Activated T-cell treated with anti-CD3 and anti-CD28 coated beads, Interleukin-2, amount 50 U/mL, for 48 hours (primary cell): Measurements from ENCODE around the gene LDLRAP1.

Source experiments
- DNase-seq, 2 experiments: peaks; one replicate each; pipeline ENCODE4 v3.0.0-alpha.2; 2020

LDLRAP1 gene

DNA sequence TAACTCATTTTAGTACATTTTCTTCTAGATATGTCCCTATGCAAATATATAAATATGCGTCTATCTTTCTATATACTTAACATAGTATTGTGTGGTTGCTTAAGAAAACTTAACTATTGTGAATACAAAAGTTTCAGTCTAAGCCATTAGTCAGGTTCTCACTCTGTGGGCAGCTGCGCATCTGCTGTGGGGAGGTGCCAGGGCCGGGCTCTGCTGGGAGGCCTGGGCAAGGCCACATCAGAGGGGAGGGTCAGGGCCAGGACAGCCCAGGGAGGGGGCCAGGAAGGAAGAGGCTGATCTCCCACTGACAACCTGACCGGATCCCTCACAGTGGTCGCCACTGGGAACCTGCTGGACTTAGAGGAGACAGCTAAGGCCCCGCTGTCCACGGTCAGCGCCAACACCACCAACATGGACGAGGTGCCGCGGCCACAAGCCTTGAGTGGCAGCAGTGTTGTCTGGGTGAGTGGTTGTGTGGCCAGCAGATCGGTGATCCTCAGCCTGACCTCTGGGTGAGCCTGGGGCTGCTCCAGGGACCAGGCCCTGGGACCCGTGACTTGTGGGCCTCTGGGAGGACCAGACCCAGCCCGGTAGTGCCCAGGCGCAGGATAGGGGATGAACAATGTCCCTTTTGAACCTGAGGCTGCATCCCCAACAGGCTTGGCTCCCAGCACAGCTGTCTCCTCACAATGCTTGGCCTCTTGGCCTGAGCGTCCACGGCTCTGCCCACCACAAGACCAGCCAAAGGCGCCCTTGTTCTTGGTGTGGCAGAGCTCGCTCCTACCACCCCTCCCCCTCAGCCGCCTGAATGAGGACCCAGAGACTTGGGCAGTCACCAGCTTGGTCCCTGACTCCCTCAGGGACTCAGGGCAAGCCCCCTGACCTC lies 20.2 kb downstream of the LDLRAP1 start:
- peak; percentile 48 to 62 for DNase-seq

DNA sequence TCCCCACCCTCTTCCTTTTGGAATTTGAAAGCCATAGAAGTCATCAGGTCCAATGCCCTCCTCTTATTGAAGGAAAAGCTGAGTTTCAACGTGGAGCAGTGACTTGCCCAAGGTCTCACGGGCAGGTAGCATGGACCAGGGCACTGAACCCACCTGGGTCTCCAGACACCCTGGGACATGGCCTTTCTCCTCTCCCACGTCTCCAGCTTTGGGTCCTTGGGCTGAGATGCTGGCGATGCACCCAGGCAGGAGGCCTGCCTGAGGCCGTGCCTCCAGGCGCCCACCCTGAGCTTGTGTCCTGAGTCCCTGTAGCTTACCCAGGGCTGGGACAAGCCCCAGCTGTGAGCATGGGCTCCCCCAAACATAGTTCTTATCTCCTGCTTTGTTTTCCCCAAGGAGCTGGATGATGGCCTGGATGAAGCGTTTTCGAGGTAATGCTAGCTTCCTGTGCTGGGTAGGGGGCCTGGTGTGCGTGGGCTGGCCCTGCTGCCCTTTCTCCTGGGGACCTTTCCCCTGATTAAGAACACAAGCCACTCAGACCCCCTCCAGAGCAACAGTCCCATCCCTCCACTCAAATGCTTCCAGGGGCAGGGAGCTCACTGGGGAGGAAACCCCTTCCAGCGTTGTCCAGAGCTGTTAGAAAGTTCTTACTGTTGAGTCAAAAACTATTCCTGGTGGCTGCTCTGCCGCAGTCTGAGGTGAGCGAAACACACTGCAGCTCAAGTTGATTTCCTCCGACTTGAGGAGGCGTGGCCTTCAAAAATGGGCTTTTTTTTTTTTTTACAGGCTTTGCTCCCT lies 21.6 kb downstream of the LDLRAP1 start:
- peak; percentile 52 to 60 for DNase-seq

DNA sequence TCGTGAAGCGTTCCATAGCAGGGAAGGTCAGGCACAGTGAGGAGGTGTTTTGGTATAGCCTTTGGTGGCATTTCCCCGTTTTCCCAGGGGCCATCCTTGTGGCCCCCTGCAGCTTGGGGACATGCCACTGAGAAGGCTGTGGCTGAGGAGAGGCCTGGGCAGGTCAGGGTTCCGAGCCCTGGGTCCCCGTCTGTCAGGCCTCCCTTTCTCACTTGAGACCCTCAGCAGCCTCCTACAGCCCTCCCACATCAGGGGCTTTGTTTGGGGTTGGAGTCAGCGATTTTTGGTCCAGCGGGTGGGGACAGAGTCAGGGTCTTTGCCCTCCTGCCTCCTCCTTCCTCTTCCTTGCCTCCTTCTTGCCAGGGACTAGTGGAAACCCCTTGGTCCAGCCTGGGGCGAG lies 22.2 kb downstream of the LDLRAP1 start:
- no peak for DNase-seq

DNA sequence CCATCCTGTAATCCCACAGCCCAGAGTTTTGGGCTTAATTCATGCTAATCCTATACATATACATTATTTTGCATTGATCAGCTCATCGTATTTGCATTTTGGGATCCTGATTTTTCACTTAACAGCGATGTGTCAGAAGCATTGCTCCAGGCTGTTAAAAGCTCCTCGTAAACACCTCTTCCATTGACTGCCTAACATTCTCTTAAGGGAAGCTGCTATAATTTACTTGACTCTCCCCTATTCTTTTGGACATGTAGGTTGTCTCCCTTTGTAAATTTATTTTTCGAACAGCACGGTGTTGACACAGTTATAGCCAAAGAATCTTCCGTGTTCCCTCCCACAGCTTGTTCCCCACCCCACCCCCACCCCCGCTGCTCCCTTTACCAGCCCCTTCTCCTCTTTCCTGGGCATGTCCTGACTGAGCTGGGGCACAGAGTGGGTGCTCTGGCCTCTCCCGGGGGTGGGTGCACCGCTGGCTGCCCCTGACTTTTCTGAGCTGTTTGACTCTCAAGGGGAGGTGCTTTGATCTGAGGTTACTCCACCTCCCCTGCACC lies 22.8 kb downstream of the LDLRAP1 start:
- no peak for DNase-seq

DNA sequence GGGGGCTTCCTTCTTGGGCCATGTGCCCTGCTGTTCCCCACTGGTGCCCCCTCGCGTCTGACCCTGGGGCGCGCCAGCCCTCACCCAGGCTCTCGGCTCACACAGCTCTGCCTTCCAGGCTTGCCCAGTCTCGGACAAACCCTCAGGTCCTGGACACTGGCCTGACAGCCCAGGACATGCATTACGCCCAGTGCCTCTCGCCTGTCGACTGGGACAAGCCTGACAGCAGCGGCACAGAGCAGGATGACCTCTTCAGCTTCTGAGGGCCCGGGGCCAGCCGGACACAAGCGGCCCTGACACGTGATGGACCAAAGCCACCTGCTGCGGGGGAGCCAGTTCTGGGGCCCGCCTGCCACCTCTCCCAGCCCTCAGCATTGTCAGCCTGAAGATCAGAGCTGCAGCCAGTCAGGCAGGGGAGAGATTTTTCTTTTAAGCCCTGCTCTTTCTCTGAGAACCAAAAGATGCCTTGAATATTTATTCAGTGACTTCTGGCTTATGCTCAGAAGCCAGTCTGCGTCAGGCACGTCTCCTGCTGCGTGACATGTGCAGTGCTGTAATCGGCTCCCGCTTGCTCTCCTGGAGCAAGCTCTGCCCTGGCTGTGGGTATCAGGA lies 23.4 kb downstream of the LDLRAP1 start:
- DNase-seq: peak; percentile 69 to 75

DNA sequence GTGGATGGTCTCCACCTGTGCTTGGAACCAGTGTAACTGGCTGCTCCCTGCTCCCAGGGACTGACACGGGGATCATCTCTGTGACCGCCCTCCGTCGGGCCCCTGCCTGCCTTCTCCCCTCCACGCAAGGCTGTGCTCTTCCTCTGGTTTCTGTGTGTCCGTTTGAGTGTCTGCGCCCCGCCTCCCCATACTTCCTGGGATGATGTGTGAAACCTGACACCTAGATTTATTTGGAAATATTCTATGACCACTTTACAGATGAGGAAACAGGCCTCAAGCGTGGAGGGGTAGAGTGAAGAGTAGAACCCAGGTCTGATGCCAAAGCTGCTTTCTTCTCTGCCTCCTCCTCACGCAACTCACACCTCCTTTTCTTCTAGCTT lies 24.3 kb downstream of the LDLRAP1 start:
- no peak for DNase-seq

DNA sequence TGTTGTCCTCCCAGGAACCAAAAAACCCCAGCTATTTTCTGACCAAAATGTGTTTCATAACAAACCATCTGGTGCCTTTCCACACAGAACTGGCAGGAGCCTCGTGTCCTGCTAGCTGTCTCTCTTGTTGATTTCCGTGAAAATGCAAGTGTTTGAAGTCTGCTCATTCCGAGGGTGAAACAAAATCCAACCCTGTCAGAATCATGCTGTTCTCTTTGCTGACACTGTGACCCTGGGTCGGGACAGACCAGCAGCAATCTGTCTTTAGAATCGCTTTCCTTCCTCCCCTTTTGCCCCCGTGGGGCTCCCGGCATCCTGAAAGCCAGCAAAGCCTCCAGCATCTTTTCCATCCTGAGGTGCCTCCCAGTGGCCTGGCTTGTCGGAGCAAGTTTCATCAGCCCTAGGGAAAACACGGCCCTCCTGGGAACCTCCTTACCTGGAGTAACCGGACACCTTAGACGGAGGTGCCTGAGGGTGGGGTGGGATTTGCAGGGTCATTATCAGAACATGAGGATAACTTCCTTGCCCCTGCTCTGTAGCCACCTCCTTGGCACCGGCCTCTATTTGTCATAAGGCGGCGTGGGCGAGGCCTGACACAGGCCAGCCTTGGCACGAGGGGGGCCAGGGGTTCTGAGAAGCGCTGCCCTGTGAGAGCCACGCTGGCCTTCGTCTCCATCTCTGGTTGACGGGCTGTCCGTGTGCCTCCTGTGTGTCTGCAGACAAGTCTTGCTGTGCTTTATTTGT lies 24.9 kb downstream of the LDLRAP1 start:
- no peak for DNase-seq

DNA sequence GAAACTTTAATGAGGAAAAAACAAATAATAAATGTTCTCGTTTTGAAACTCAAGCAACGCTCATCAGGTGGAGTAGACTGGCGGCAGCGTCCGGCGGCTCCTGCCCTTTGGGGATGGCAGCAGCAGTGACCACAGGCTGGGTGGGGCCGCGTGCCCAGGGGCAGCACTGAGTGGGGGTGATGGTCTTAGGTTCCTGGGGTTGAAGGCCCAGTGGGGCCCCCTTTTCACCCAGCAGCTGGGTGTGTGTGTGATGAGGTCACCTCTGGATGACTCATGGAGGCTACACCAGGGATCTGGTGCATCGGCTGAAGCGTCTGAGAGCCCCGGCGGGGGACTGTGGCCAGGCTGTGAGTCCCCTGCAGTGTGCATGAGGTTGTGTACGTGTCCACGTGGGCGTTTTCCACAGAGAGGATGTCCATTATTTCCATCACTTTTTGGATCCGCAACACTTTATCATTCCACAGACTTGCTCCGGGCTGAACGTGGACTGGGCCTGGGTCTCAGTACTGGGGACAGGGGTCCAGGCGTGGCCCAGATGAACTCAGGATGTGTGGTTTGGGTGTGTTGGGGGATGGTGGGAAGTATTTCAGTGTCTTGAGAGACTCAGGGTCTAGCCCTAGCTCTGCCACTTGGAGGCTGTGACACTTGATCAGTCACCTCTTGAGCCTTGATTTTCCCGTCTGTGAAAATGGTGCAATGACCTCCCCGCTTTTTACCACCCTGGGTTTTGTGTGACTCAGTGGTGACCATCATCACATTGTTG lies 25.6 kb downstream of the LDLRAP1 start:
- peak; percentile 49 to 55 for DNase-seq

DNA sequence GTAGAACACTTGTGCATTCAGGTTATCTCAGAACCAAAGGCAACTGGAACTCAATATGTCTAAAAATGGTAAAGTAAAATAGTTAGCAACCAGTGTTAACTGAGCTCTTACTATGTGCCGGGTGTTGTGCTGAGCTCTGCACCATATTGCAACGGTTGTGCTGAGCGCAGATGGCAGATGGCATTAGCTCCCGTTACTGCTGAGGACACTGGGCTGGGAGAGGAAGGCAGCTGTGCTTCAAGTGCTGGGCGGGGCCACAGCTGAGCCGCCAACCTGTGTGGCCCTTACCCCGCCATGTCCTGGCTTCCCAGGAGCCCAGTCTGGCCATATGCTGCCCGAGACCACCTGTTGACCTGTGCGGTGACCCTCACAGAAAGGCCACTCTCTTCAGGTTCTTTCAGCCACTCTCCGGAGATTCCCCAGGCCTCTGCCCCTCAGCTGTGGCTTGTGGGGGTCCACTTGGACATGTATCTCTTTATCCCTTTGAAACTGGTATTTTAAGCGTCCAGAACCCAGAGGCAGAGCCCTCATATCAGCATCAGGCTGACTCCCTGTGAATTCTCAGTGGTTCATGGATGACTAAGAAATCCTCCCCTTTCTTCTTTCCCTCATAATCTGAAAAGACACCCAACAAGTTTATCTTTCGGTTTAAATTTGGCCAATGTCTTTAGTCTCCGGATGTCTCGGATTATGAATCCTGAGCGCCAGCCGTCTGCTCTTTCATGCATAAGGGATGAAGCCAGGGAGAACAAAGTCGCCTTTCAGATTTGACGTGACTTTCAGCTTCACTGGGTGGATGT lies 26.4 kb downstream of the LDLRAP1 start:
- DNase-seq: no peak

DNA sequence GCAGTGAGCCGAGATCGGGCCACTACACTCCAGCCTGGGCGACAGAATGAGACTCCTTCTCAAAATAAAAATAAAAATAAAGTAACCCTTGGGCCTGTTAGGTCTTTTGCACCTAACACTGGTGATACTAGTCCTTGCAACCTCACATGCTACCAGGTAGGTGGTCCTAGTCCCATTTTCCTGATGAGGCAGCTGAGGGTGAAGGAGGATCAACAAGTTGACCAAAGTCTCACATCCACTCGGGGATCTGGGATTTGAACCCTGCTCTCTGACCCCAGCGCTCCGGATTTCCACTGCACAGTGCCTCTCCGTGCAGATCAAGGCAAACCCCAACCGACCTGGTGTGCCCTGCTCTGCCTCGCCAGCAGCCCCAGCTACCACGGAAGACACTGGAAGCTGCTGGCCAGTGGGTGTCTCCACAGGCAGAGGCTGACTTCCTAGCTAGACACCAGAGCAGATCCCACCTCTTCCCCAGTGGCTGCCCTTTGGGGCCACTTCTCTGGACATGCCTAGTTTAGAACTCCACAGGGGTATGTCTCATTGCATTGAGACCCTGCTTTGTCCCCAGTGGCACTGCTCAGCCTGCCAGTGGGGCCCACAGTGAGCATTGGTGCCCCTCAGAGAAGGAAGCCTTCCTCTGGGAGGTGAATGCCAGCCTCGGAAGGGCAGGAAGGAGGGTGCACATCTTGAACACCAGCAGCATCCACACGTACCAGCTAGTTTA lies 27.6 kb downstream of the LDLRAP1 start:
- DNase-seq: no peak

DNA sequence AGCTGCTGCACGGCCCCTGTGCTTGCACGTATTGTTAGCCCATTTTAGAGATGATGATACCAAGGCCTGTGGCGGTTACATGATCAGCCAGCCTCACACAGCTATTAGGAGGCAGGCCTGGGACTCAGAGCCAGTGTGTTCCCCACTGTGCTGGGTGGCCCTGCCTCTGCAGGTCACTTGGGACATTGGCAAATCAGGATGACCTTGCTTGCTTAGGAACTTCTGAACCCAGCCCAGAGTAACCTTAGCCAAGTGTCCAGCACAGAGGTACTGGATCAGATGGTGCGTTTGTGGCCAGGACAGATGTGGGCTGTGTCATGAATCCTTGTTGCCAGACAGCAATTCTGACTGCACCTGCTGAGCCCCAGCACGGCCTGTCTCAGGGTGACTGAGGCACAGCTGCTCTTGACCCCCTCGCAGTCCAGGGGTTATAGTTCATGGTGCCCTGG lies 28.1 kb downstream of the LDLRAP1 start:
- DNase-seq: no peak

DNA sequence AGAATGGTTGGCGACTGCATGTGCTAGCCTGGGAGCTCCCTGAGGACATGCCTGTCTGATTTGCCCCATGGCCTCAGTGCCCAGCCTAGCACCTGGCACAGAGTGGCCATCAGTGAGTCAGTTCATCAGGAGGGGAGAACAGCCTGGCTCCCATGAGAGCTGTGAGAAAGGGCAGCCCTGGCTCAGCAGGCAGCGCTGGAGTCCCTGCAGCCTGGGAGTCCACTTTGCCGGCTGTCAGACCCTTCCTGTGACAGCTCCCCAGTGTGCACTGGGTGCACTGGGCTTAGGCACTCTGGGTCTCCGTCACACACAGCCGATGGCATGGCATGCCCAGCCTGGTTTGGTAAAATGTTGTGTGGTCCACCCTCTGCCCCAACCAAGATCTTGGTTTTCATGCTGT lies 28.7 kb downstream of the LDLRAP1 start:
- no peak for DNase-seq

DNA sequence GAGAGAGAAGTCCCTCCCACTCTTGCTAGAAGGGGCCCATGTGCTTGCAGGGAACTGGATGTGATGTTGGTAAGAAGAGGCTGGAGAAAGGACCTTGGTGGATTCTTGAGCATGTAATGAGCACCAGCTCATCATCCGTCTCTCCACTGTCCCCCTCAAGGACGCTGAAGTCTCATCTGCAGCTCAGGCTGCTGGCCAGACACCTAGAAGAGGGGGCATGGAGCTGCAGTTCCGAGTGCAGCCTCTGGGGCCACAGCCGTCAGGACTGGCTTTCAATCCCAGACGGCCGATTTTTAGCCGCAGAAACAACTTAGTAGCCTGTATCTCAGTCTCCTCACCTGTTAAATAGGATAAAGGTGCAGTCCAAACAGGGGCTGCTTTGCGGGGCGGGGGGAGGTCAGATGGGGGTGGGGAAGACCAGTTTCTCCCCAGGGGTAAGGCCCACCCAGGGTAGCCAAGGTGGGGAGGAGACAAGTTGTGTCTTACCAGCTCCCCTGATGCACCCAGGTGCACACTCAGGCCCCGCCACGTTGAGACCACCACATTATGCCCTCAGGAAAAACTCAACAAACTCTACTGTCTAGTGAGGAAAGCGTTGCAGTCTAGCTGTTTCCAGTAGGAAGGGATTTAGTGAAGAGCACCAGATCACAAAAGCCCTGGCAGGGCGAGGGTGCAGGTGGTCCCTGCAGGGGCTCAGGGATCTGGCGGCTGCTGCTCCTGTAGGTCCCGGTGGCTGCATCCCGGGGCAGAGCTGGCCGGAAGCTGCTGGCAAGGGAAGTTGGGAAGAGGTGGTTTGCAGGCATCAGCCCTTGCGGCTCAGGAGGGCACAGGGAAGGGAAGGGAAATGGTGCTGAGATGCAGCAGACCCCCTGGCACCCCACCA lies 29.5 kb downstream of the LDLRAP1 start:
- peak; percentile 69 to 75 for DNase-seq

DNA sequence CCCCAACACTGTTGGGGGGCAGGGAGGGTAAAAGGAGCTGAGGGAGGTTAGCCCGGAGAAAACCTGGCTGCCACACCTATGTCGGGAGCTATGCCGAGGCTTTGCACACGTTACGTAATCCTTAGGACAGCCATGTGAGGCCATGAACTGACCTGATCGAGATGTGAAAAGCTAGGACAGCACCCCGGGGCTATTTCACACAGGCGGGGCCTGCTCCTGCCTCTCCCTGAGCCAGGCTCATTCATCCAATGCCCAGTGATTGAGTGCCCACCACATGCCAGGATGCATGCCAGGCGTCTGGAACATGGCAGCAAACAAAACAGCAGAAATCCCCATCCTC lies 30.2 kb downstream of the LDLRAP1 start:
- no peak for DNase-seq

DNA sequence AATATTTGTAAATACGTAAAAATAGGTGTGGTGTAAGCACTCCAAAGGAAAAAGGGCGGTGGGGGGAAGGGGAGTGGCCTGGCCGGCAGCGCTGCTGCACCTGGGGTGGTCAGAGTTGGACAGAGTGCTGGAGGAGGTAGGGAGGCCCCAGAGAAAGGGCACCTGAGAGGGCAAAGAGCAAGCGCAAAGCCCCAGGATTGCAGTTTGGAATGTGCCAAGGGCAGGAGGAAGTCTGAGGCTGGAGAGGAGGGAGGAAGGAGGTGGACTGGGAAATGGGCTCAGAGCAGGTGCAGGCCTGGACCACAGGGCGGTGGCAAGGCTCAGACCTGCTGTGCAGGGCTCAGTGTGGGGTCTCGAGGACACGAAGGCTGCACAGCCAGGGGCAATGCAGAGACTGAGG lies 30.6 kb downstream of the LDLRAP1 start:
- no peak for DNase-seq

DNA sequence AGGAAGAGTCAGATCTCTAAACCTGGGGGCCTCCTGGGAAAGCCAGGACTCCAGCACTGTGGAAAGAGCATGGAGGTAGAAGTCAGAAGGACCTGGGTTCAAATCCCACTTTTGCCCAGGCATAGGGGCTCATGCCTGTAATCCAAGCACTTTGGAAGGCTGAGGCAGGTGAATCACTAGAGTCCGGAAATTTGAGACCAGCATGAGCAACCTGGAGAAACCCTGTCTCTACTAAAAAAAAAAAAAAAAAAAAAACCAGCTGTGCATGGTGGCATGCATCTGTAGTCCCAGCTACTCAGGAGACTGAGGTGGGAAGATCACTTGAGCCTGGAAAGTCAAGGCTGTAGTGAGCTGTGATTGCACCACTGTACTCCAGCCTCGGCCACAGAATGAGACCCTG lies 31.8 kb downstream of the LDLRAP1 start:
- no peak for DNase-seq

DNA sequence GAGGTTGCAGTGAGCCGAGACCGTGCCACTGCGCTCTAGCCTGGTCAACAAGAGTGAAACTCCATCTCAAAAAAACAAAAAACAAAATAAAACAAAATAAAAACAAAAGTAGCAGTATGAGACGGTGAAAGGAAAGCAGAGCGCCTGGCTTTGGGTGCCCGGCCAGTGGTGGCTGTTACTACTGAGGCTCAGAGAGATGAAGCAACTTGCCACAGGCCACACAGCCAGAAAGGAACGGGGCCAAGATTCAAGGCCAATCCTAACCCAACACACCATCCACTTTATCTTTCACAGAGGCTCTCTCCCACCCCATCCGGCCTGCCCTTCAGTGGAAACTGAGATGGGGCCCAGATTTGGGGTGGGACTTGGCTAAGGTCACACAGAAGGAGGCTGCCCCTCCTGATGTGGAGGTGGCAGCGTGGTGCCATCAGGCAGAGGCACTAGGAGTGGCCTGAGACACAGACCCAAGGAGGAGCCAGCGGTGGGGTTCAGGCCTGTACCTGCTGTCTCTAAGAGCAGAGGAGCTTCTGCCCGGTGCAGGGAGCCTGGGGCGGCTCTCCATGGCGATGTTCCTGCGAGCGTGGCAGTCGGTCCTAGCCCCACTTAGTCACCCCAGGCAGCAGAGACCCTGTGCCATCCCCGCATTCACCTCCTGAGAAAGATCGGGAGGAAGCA lies 33.2 kb downstream of the LDLRAP1 start:
- no peak for DNase-seq

DNA sequence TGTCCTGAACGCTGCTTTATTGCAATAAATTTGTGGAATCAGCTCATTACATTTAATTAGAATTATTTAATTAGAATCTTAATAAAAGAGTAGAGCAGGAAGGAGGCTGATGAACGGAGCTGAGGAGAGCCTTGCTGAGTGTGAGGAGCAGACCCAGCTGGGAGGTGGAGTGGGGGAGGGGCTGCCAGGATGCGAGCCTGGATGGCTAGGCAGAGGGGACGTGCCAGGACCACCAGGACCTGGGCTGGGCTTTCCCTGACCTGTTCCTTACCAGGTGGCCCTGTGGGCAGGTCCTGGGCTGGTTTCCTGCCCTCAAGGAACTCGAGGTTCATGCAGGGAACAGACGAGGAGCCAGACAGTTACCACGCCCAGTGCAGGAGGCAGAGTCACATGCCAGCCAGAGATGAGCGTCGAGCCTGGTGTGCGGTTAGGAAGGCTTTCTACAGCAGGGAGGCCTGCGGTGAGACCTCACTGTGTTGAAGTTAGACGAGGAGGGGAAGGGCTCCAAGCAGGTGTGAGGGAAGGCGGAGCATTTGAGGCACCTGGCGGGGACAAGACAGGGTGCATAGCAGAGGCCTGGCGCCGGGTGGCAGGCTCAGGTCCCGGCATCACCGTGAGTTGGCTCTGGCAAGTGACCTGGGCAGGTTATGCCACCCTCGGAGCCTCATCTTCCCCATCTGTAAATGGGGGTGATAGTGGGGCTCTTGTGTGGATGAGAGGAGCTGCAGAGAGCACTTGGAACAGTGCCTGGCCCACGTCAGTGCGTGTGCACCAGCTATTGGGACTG lies 33.9 kb downstream of the LDLRAP1 start:
- no peak for DNase-seq
